ENCODE results near the gene INSR.

DNA sequence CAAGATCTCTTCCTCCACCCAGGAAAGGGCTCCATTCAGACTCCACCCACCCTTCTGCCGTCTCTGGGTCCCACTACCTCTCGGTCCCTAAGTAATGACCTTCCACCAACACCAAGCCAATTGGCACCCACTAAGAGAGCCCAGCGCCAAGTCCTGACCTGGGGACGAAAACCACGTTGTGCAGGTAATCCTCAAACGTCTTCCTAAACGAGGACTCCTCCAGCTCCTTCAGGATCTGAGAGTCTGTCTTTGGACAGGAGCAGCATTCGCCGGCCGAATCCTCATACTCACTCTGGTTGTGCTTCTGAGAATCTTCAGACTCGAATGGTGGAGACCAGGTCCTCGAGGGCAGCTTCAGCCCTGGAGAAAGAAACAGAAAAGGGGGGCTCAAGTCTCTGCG is 141.6 kb downstream of the INSR start:
- TF ChIP-seq, protein P1, sequence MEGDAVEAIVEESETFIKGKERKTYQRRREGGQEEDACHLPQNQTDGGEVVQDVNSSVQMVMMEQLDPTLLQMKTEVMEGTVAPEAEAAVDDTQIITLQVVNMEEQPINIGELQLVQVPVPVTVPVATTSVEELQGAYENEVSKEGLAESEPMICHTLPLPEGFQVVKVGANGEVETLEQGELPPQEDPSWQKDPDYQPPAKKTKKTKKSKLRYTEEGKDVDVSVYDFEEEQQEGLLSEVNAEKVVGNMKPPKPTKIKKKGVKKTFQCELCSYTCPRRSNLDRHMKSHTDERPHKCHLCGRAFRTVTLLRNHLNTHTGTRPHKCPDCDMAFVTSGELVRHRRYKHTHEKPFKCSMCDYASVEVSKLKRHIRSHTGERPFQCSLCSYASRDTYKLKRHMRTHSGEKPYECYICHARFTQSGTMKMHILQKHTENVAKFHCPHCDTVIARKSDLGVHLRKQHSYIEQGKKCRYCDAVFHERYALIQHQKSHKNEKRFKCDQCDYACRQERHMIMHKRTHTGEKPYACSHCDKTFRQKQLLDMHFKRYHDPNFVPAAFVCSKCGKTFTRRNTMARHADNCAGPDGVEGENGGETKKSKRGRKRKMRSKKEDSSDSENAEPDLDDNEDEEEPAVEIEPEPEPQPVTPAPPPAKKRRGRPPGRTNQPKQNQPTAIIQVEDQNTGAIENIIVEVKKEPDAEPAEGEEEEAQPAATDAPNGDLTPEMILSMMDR (IDR thresholded peaks at IDR 0.05; ENCODE audit: insufficient read depth, low read depth, low read length), result no peak
- TF ChIP-seq EZH2 (IDR thresholded peaks at IDR 0.05; ENCODE audit: insufficient read depth, low read length), result no peak

Data from astrocyte (in vitro differentiated cells and primary cell).